Measurements from ENCODE around the gene ARHGEF10L.

ARHGEF10L gene

GRCh38 chr1:17561561-17561985, 22.1 kb downstream of the ARHGEF10L start:
- TF ChIP-seq ZFX (IDR thresholded peaks at IDR 0.05) (no peak), CTCF (conservative IDR thresholded peaks at IDR 0.05) (no peak)
- H3K27ac ChIP-seq: no peak overlapping the region

- no peak for TF ChIP-seq ZFX (IDR thresholded peaks at IDR 0.05)
- no peak for TF ChIP-seq CTCF (conservative IDR thresholded peaks at IDR 0.05)
- H3K27ac ChIP-seq: no peak overlapping the region
These were observed 22.9 kb downstream of the ARHGEF10L start for GRCh38 chr1:17562375-17562774.

GRCh38 chr1:17563494-17564281, 24.2 kb downstream of the ARHGEF10L start:
- peak overlapping the region; percentile 70 for H3K27ac ChIP-seq
- TF ChIP-seq CTCF (conservative IDR thresholded peaks at IDR 0.05): no peak
- no peak for TF ChIP-seq ZFX (IDR thresholded peaks at IDR 0.05)

- H3K27ac ChIP-seq: peak overlapping the region; percentile 70
- TF ChIP-seq CTCF (conservative IDR thresholded peaks at IDR 0.05): no peak
- TF ChIP-seq ZFX (IDR thresholded peaks at IDR 0.05): 0 out of 2 replicates have a peak, but pooled peaks have one; percentile 32
These were observed 25.2 kb downstream of the ARHGEF10L start for GRCh38 chr1:17564458-17565393.

GRCh38 chr1:17565461-17566252, 26.2 kb downstream of the ARHGEF10L start:
- TF ChIP-seq ZFX (IDR thresholded peaks at IDR 0.05): no peak
- TF ChIP-seq CTCF (conservative IDR thresholded peaks at IDR 0.05): no peak
- H3K27ac ChIP-seq: no peak overlapping the region; the same call in 1 of the 2 replicates

GRCh38 chr1:17566417-17566816, 26.9 kb downstream of the ARHGEF10L start:
- no peak overlapping the region for H3K27ac ChIP-seq

More at GRCh38 chr1:17566417-17566816, 26.9 kb downstream of the ARHGEF10L start:
- TF ChIP-seq CTCF (conservative IDR thresholded peaks at IDR 0.05) (no peak), ZFX (IDR thresholded peaks at IDR 0.05) (no peak)

Data from C4-2B (cell line).